CMK (cell line): Measurements from ENCODE around the gene OTUD7B.

Source experiments
- DNase-seq: peaks from one replicate; pipeline ENCODE4 v3.0.0-alpha.2; 2010; ENCODE audit warnings: low read depth

OTUD7B gene

DNA sequence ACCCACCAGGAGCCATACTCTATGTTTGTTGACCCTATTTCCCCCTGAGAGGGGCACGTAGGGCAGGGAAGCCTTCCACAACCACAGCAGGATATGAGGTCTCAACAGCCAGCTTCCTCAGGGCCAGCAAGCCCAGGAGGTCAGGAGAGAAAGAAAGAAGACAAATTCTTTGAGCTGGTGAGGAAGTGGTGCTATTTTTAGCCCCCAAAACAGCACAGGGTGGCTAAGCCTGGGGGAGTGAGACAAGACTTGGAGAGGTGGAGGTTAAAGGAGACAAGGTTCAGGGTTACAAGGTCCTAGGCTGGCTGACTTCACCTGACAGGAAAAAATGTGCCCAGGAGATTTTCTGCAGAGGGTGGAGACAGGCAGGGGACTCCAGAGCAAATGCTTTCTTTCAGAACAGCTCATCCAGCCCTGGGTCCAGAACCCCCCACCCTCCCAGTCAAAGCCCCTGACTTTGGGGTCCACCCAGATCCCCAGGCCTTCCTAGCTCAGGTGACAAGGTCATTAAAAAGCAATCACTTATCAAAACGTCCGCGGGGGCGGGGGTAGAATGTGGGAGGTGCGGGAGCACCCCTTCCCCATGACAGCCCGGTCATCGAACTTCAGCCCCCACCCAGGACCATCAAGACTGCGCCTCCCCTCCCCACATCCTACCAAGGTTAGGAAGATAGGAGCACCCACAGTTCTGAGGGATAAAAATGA is 94.2 kb downstream of the OTUD7B start:
- no peak for DNase-seq

DNA sequence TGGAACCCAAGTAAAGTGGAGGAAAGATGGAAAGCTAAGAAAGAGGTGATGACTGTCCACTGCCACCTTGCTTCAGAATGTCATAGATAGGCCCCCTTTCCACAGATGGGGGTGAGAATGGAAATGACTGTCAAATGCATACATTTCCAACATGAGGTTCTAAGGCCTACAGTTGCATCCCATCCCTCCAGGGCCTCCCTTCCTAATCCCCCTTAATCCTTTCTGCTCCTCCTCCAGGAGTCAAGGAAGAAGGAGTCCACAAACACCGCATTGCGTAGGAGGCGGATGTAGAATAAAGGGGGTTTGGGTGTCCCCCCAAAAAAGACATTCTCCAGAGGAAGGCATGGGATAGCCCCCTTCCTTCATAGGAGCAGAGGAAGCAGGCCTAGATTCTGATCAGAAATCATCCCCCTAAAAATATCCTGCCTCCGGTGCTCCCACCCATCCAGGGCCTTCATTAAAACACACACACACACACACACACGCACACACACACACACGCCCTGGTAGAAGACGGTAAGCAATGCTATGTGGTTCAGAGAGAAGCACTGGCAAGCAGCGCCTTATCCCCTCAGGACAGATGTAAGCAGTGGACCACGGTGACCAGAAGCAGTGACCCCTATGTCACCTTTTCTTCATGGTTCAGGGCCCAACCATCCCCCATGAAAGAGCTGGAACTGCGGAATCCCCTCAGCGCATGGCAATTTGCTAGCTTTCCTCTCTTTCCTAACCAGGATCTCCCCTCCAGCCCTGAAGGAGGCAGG is 94.9 kb downstream of the OTUD7B start:
- peak; percentile 71 for DNase-seq

DNA sequence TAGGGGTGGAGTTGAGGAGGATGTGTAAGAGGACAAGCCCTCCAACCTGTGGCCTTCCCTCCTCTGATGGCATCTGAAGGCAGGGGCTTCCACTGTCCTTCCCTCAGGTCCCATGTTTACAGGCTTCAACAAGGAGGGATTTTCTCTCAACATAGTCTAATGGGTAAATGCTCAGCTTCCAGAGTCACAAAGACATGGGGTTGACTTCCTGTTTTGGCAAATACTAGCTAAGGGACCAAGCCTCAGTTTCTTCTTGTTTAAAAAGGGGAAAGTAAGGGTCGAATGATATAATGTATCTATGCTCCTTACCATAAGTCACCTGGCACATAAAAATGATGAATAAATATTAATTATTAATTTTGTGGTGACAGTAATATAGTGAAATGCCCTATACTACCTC is 96.0 kb downstream of the OTUD7B start:
- DNase-seq = no peak

DNA sequence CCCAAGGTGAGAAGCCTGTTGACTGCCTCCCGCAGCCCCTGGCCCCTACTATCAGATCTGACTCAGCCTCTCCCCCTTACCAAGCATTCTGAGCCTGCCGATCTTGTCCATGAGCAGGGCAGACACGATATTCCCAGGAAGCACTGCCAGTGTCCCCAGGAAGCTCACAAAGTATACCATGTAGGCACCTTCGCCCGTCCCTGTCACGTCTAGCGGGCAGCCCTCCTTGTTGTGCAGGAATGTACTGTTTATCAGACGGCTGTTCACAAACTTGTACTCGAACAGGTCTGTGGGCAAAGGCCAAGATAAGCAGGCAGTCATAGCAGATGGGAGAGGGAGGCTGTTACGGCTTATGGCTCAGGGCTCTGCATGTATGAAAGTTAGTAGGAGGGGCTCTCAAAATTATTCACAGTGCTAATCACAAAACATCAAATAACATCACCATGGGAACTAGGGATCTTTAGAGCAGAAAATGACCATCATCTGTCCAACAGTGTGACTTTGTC is 103.9 kb downstream of the OTUD7B start:
- DNase-seq = no peak

DNA sequence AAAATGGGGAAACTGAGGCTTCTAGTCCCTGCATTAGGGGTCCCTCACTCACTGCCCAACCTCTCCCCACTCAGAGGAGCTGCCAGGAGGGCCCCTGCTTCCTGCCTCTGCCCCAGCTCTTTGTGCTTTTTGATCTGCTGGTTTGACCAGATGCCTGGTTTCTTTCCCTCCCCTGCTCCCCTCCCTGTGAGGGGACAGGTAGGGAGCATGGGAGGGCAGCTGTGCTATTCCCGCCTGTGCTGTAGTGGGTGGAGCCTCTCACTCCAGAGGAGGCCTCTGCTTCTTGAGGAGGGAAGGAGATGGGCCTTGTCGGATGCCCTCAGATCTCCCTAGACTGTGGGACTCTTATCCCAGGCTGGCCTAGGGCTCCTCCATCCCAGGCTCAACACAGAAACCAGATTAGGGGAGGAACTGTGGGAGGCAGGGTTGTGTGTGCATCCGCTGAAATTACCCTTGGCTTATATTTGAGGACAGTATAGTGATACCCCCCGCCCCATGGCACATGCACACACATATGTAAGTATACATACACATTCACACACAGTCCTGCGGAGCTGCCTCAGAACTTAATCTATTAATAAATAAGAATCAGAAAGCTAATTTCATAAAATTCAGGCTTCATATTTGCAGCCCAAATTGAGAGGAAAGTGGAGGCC is 106.6 kb downstream of the OTUD7B start:
- no peak for DNase-seq

DNA sequence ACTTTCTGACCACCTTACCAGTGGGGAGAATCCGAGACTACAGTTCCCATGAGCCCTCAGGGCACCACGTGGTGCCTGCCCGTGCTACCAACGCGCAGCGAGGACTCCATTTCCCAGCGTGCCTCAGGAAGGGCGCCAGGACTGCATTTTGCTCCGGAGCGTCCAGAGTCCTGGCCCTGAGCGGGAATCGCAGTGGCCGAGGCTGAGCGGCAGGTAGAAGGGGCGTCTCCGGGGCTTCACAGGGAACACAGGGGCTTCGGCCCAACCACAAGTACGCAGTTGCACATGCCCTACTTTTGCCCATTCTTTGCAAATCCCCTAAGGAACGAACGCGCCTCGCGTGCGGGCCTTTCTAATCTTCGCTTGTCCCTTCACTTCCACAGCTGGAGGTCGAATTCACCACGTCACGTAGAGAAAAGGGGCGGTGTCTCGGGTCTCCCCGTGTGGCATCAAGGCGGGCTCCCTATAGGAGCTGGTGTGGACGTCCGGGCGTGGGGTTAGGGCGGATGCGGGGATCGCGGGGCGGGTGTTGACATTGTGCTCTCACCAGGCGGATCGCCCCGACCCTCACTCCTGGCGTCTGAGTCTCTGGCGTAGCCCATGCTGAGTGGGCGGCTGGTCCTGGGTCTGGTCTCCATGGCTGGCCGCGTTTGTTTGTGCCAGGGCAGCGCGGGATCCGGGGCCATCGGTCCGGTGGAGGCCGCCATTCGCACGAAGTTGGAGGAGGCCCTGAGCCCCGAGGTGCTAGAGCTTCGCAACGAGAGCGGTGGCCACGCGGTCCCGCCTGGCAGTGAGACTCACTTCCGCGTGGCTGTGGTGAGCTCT is 110.9 kb downstream of the OTUD7B start, which contains the start of gene BOLA1:
BOLA1 (plus strand) TSS at position 109 of the 825 bp plus-strand sequence; CDS start at position 601, 492 bp downstream.
- no peak for DNase-seq

DNA sequence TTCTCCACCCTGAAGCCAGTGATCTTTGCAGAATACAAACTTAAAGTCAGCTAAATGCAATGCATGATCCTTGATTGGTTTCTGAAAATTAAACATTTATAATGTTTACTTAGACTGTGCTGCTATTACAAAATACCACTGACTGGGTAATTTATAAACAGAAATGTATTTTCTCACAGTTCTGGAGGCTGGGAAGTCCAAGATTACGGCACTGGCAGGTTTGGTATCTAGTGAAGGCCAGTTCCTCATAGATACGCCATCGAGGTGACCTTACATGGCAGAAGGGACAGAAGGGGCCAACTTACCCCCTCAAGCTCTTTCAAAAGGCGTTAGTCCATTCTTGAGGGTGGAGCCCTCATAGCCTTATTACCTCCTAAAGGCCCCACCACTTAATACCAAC is 114.0 kb downstream of the OTUD7B start:
- DNase-seq = no peak

DNA sequence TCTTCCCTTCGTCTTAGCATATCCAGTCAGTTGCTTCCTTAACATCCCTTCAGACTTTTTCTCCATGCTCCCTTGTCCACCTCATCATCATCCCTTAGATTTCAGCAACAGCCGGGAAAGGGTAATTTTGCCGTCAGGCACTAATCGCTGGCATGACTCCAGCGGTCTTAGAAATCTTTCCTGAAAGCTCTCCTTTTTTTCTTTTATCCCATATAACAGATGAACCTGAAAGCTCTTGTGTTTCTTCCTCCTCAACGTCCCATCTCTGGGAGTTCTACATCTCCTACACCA is 121.6 kb downstream of the OTUD7B start:
- no peak for DNase-seq

DNA sequence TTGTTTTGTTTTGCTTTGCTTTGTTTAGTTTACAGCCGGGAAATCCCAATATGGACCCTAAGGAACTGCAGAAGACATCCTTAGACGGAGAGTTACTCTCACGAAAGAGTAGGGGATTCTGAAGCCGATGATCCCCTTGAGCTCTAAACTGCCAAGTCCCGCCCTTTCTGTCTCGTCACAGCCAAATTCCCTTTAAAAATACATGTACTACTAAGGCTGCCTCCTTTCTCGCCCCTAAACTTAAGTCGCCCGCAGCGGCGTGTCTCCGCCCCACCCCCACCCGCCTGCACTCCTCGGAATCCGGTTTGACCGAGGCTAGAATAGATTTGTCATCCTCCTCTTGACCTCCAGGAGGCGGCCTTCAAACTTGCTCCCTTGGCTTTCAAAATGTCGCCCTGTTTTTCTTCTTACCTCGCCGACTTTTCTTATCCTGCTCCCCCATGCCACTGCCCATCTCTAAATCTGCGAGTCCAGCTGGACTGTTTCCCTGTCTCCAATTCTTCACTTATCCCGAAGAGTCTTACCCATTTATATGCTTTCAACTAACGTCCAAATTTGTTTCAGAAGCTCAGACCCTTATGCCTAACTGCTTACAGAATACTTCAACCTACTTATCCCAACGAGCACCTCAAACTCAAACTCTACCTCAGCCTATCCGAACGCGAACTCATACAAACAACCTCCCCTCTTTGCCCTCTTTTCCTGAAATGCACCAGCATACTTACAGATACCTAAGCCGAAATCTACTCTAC is 122.1 kb downstream of the OTUD7B start:
- DNase-seq = peak; percentile 72
